GM12878 (cell line): Measurements from ENCODE around the gene ARSI. TPM values are rescaled to one million over a fixed set of nuclear protein-coding genes. Genes with fewer than 3 reads are reported as not detected.

Experiments used
- ATAC-seq: fragments of 200-7000 bp; cut with Tn5 transposase; 3 replicates; pipeline ENCODE4 v1.9.1; 2020; ENCODE audit warnings: mild to moderate bottlenecking, moderate library complexity
- BruUV-seq: library from RNA; stranded (reverse); fragments of 400-500 nt; replicated peaks from 2 replicates; lab custom pipeline; 2021; lab: Mats Ljungman, UMichigan
- CTCF ChIA-PET: fragments of 300-600 bp; sonication (Branson Sonifier 250); formaldehyde crosslinking; extraction: SDS; loops from one replicate; lab custom pipeline; 2021; ENCODE audit warnings: inconsistent platforms; lab: Yijun Ruan, JAX
- POLR2A ChIA-PET: fragments of 350-600 bp; formaldehyde crosslinking; extraction: SDS; loops from one replicate; lab custom pipeline; 2021; ENCODE audit warnings: inconsistent platforms; lab: Charles Lee
- RAD21 ChIA-PET: fragments of 300-600 bp; sonication (Branson Sonifier 250); formaldehyde crosslinking; loops from one replicate; lab custom pipeline; 2023; ENCODE audit warnings: antibody characterized with exemption; ENCODE audit not compliant: unreplicated experiment; lab: Charles Lee
- SMC1A ChIA-PET: fragments of 300-600 bp; sonication (Branson Sonifier 250); formaldehyde crosslinking; loops from one replicate; lab custom pipeline; 2023; ENCODE audit not compliant: unreplicated experiment, uncharacterized antibody; lab: Charles Lee
- DNase-seq: peaks from one replicate; pipeline ENCODE4 v3.0.0-alpha.2; 2011; ENCODE audit warnings: low read depth, low spot score
- FAIRE-seq: peaks from 3 replicates; lab custom pipeline; 2011; peaks lifted over from hg19 to GRCh38; lab: Jason Lieb, UNC
- H2AFZ ChIP-seq: 2 replicates; pipeline ENCODE4 v1.6.0; 2011; ENCODE audit warnings: low read depth, low read length, control low read depth; ENCODE audit not compliant: control insufficient read depth
- H3K27ac ChIP-seq: 2 replicates; pipeline ENCODE4 v1.5.1; 2011; ENCODE audit warnings: control low read depth; ENCODE audit not compliant: control insufficient read depth, insufficient read depth
- H3K27me3 ChIP-seq, 2 experiments: replicated peaks in 1 of 2; 2 replicates each; pipeline versions ENCODE4 v1.6.0 to v1.6.1; 2011; ENCODE audit warnings: low read length in 1 of 2; ENCODE audit not compliant: control insufficient read depth in 2 of 2, insufficient read depth in 2 of 2
- H3K36me3 ChIP-seq, 2 experiments: 2 replicates each; pipeline ENCODE4 v1.5.1; 2011; ENCODE audit warnings: low read length in 1 of 2; ENCODE audit not compliant: control insufficient read depth in 2 of 2, insufficient read depth in 2 of 2
- H3K4me1 ChIP-seq: 2 replicates; pipeline ENCODE4 v1.6.1; 2011; ENCODE audit warnings: mild to moderate bottlenecking, low read length, moderate library complexity, mixed read lengths; ENCODE audit not compliant: control insufficient read depth, insufficient read depth
- H3K4me2 ChIP-seq: 2 replicates; pipeline ENCODE4 v1.6.0; 2011; ENCODE audit warnings: control low read depth; ENCODE audit not compliant: control insufficient read depth, insufficient read depth
- H3K4me3 ChIP-seq: fragments of 200-600 bp; sonication (generic); 2 replicates; pipeline ENCODE4 v1.5.1; 2016
- H3K79me2 ChIP-seq: 2 replicates; pipeline ENCODE4 v1.6.0; 2011; ENCODE audit warnings: low read length; ENCODE audit not compliant: control insufficient read depth, insufficient read depth
- H3K9ac ChIP-seq: 2 replicates; pipeline ENCODE4 v1.8.0; 2011; ENCODE audit warnings: low read length, control low read depth, mixed read lengths; ENCODE audit not compliant: control insufficient read depth, insufficient read depth
- H3K9me3 ChIP-seq: replicated peaks from 3 replicates; pipeline ENCODE4 v1.5.1; 2011; ENCODE audit warnings: mild to moderate bottlenecking, low read length; ENCODE audit not compliant: control insufficient read depth, insufficient read depth
- H4K20me1 ChIP-seq: 2 replicates; pipeline ENCODE4 v1.6.0; 2011; ENCODE audit not compliant: control insufficient read depth, insufficient read depth
- NFXL1 ChIP-seq: fragments of 450-650 bp; IDR thresholded peaks from 2 replicates; pipeline ENCODE4 v1.6.1; 2017; ENCODE audit warnings: antibody characterized with exemption, mild to moderate bottlenecking, borderline replicate concordance
- TCF3 ChIP-seq: IDR thresholded peaks from 2 replicates; pipeline ENCODE4 v1.6.1; 2012; ENCODE audit warnings: low read depth, mild to moderate bottlenecking, low read length, borderline replicate concordance; ENCODE audit not compliant: insufficient read depth
- WGBS: methylation state at CpG from one replicate; pipeline ENCODE4 v1.1.6; 2016; ENCODE audit warnings: low lambda C conversion rate; ENCODE audit not compliant: insufficient replicate concordance, insufficient coverage; ENCODE audit errors: missing lambda C conversion rate; 5-methylcytosine and 5-hydroxymethylcytosine counted together
- in situ Hi-C: fragments of 300-500 bp; cut with MboI; formaldehyde crosslinking; loops from 9 replicates; pipeline ENCODE4 v1.14.3; 2018; ENCODE audit warnings: mixed read lengths
- intact Hi-C: fragments of 100-400 bp; cut with micrococcal nuclease; formaldehyde crosslinking; loops from one replicate; pipeline ENCODE4 v1.14.2; 2022; ENCODE audit not compliant: unreplicated experiment
- polyA plus RNA-seq, 11 experiments: library from polyadenylated mRNA; depleted of rRNA in 4 of 11; unstranded in 6 of 11; stranded (reverse) in 5 of 11; fragments of >200 nt; fragmentation: Nextera tagmentation in 4 of 11; fragmentation: Illumina TruSeq in 1 of 11; extraction: Ambion mirVana in 4 of 11; extraction: Trizol in 1 of 11; gene quantifications; 1 replicate in 1 of 11; 2 replicates in 10 of 11; pipeline versions ENCODE4 v1.2.1 to v1.2.3, GENCODE V29; 2011 to 2016; ENCODE audit warnings: inconsistent platforms in 2 of 11, missing spikeins in 2 of 11, low read depth in 1 of 11
- total RNA-seq, 4 experiments: library from RNA; depleted of rRNA in 3 of 4; stranded (reverse); fragments of >200 nt in 3 of 4; fragmentation: Illumina TruSeq in 1 of 4; extraction: Trizol in 1 of 4; gene quantifications; 2 replicates each; pipeline versions ENCODE4 v1.2.1 to v1.2.3, GENCODE V29; 2013 to 2021
- TF ChIP-seq, protein P1 (sequence below): IDR thresholded peaks from 2 replicates; pipeline ENCODE4 v1.6.1; 2011; ENCODE audit warnings: mild to moderate bottlenecking, low read depth, low read length, moderate library complexity; ENCODE audit not compliant: insufficient replicate concordance
- TF ChIP-seq, protein P2 (sequence below): IDR thresholded peaks from 2 replicates; pipeline ENCODE4 v1.6.1; 2011; ENCODE audit warnings: borderline replicate concordance, low read depth, mild to moderate bottlenecking, moderate library complexity, low read length; ENCODE audit not compliant: insufficient read depth, poor library complexity, severe bottlenecking

ARSI gene
- total and polyA plus RNA-seq, 10 of the 15 experiments (the other 5 are each of a cell fraction or from before 2014, with no cell fraction given): not detected

DNA sequence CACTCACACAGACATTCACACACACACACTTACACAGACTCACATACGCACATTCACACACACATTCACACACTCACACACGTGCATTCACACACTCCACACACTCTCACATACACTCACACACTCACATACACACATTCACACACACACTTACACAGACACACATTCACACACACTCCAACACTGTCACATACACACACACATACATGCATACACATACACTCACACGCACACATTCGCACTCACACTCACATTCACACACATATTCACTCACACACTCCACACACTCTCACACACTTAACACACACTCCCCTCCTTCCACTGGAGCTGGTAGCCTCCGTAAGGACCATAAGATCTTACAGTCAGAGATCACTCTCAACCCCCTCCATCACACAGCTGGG lies 39.3 kb downstream of the ARSI start:
- SMC1A ChIA-PET: interaction anchor here (1.1 kb wide), 1 partner anchor 79 kb away, joined by 3 read pairs; no protein-coding TSS in a partner anchor
- in situ Hi-C loops (no loop called here), intact Hi-C loops (no loop called here)

More for the DNA sequence above, 39.3 kb downstream of the ARSI start:
- Histone ChIP-seq H3K4me3 (no peak overlapping the region), H3K9ac (no peak overlapping the region), H3K79me2 (no peaks in the 10 kb centered on the region), H2AFZ (no peak overlapping the region), H3K36me3 (no peaks in the 10 kb centered on the region), H3K4me2 (no peak overlapping the region), H3K9me3 (no peaks in the 10 kb centered on the region), H3K27ac (no peak overlapping the region), H3K27me3 (no peaks in the 10 kb centered on the region), H3K4me1 (no peaks in the 10 kb centered on the region), H4K20me1 (no peaks in the 10 kb centered on the region)
- DNase-seq: no peak
- FAIRE-seq: peak; percentile 91
- ATAC-seq: no peak
- ChIA-PET CTCF (interaction anchor here (1.3 kb wide), 2 partner anchors 9 to 101 kb away, joined by 4 to 5 read pairs; no protein-coding TSS in a partner anchor), RAD21 (interaction anchor here (1.4 kb wide), 1 partner anchor 136 kb away, joined by 3 read pairs; no protein-coding TSS in a partner anchor), POLR2A (no interaction called here)
- TF ChIP-seq TCF3 (0 out of 2 replicates have a peak, but pooled peaks have one; percentile 2), NFXL1 (no peak)
- TF ChIP-seq, protein P1, sequence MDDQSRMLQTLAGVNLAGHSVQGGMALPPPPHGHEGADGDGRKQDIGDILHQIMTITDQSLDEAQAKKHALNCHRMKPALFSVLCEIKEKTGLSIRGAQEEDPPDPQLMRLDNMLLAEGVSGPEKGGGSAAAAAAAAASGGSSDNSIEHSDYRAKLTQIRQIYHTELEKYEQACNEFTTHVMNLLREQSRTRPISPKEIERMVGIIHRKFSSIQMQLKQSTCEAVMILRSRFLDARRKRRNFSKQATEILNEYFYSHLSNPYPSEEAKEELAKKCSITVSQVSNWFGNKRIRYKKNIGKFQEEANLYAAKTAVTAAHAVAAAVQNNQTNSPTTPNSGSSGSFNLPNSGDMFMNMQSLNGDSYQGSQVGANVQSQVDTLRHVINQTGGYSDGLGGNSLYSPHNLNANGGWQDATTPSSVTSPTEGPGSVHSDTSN: peak; percentile 64
- TF ChIP-seq, protein P2, sequence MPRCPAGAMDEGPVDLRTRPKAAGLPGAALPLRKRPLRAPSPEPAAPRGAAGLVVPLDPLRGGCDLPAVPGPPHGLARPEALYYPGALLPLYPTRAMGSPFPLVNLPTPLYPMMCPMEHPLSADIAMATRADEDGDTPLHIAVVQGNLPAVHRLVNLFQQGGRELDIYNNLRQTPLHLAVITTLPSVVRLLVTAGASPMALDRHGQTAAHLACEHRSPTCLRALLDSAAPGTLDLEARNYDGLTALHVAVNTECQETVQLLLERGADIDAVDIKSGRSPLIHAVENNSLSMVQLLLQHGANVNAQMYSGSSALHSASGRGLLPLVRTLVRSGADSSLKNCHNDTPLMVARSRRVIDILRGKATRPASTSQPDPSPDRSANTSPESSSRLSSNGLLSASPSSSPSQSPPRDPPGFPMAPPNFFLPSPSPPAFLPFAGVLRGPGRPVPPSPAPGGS: peak; percentile 98
- 69% methylated on average over 5 of the region's 5 CpGs for WGBS
- no TSS peak for BruUV-seq
